MM.1S (cell line): ENCODE measurements around the gene CACNA1I.

ENCODE experiments used
- EZH2phosphoT487 ChIP-seq: fragments of 300-600 bp; sonication (generic); IDR thresholded peaks from 2 replicates; pipeline ENCODE4 v1.6.1; 2018; ENCODE audit warnings: antibody characterized with exemption, low read length
- TF ChIP-seq, protein P1 (sequence below): fragments of 300-600 bp; sonication (generic); IDR thresholded peaks from 2 replicates; pipeline ENCODE4 v1.5.1; 2016; ENCODE audit warnings: antibody characterized with exemption, low read length, mixed read lengths

DNA sequence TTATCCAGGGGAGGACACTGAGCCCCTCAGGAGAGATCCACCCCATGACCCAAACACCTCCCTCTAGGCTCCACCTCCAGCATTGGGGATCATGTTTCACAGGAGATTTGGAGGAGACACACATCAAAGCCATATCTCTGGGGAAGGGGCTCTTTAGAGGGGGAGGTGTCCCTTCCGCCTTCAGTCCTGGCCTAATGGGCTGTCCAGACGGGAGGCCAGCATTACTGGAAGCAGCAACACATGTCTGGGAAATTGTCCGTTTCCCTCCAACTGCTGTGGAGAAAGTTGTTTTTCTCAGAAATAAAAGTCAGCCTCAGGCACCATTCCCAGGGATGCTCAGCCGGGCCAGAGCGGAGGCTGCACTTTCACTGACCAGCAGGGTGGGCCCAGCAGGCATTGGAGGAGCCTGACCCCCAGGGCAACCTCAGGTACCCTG is 9.5 kb downstream of the CACNA1I start:
- TF ChIP-seq, protein P1, sequence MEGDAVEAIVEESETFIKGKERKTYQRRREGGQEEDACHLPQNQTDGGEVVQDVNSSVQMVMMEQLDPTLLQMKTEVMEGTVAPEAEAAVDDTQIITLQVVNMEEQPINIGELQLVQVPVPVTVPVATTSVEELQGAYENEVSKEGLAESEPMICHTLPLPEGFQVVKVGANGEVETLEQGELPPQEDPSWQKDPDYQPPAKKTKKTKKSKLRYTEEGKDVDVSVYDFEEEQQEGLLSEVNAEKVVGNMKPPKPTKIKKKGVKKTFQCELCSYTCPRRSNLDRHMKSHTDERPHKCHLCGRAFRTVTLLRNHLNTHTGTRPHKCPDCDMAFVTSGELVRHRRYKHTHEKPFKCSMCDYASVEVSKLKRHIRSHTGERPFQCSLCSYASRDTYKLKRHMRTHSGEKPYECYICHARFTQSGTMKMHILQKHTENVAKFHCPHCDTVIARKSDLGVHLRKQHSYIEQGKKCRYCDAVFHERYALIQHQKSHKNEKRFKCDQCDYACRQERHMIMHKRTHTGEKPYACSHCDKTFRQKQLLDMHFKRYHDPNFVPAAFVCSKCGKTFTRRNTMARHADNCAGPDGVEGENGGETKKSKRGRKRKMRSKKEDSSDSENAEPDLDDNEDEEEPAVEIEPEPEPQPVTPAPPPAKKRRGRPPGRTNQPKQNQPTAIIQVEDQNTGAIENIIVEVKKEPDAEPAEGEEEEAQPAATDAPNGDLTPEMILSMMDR: no peak
- TF ChIP-seq EZH2phosphoT487: no peak
